Adrenal gland (tissue), 5 donors: ENCODE data around the gene PHF20.

Experiments used
- CTCF ChIP-seq, 6 experiments: fragments of 450-650 bp in 4 of 6; fragments of 200-600 bp in 2 of 6; sonication (generic) in 1 of 6; IDR thresholded peaks; 1 replicate in 5 of 6; 2 replicates in 1 of 6; pipeline versions ENCODE4 v1.5.1 to v1.8.0; 2016 to 2021; ENCODE audit warnings: antibody characterized with exemption in 6 of 6, mild to moderate bottlenecking in 2 of 6, moderate library complexity in 1 of 6
- POLR2A ChIP-seq, 2 donors: fragments of 450-650 bp; IDR thresholded peaks; one replicate each; pipeline ENCODE4 v1.6.1; 2017; ENCODE audit warnings: antibody characterized with exemption in 2 of 2, mild to moderate bottlenecking in 2 of 2, moderate library complexity in 1 of 2
- donor health status: DM: no; HTN: no; CAD: no.

- TF ChIP-seq POLR2A (IDR thresholded peaks at IDR 0.05), result no peak
- TF ChIP-seq CTCF (IDR thresholded peaks at IDR 0.05), result no peak
Measured at GRCh38 chr20:35892871-35893270, 121.1 kb downstream of the PHF20 start.
